ENCODE data around the gene FGF21. TPM values are rescaled to one million over a fixed set of nuclear protein-coding genes. Genes with fewer than 3 reads are reported as not detected.

Gene FGF21
- total RNA-seq, 1 donor from 2014 or later, result not detected

DNA sequence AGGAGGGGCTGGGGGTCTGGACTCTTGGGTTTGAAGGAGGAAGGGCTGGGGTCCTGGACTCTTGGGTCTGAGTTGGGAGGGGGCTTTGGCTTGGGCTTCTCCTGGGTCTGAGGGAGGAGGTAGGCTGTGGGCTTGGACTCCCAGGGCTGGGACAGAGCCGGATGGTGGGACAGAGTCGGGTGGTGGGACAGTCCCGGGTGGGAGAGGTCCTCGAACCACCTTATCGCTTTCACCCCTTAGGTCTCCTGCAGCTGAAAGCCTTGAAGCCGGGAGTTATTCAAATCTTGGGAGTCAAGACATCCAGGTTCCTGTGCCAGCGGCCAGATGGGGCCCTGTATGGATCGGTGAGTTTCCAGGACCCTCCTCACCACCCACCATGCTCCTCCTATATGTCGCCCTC, 1.4 kb downstream of the FGF21 start:
- FAIRE-seq (no peak), DNase-seq (ENCODE audit: low read depth) (no peak)
- Histone ChIP-seq H3K4me1 (ENCODE audit: insufficient read depth, low read length) (peaks cover 9% of the 10 kb centered on the region), H4K20me1 (ENCODE audit: insufficient read depth, low read length) (no peaks in the 10 kb centered on the region), H3K79me2 (ENCODE audit: insufficient read depth, low read length) (no peaks in the 10 kb centered on the region), H3K4me3 (ENCODE audit: insufficient read depth, low read depth, low read length) (no peak overlapping the region), H3K9ac (ENCODE audit: low read length) (no peak overlapping the region), H3K27ac (ENCODE audit: low read depth, low read length) (no peak overlapping the region), H3K4me2 (ENCODE audit: low read length) (no peak overlapping the region), H3K27me3 (ENCODE audit: insufficient read depth, low read length) (peaks cover 27% of the 10 kb centered on the region), H3K9me3 (ENCODE audit: insufficient read depth, low read depth, low read length) (no peaks in the 10 kb centered on the region), H3K36me3 (ENCODE audit: insufficient read depth, low read length) (no peaks in the 10 kb centered on the region), H2AFZ (ENCODE audit: low read depth, low read length) (no peak overlapping the region)
- H3K27ac Mint-ChIP-seq (ENCODE audit: unreplicated experiment), result no peak overlapping the region
- H3K9me3 Mint-ChIP-seq (ENCODE audit: unreplicated experiment), result no peaks in the 10 kb centered on the region
- no peak for TF ChIP-seq EZH2 (IDR thresholded peaks at IDR 0.05; ENCODE audit: insufficient read depth, low read length)
- TF ChIP-seq, protein P1, sequence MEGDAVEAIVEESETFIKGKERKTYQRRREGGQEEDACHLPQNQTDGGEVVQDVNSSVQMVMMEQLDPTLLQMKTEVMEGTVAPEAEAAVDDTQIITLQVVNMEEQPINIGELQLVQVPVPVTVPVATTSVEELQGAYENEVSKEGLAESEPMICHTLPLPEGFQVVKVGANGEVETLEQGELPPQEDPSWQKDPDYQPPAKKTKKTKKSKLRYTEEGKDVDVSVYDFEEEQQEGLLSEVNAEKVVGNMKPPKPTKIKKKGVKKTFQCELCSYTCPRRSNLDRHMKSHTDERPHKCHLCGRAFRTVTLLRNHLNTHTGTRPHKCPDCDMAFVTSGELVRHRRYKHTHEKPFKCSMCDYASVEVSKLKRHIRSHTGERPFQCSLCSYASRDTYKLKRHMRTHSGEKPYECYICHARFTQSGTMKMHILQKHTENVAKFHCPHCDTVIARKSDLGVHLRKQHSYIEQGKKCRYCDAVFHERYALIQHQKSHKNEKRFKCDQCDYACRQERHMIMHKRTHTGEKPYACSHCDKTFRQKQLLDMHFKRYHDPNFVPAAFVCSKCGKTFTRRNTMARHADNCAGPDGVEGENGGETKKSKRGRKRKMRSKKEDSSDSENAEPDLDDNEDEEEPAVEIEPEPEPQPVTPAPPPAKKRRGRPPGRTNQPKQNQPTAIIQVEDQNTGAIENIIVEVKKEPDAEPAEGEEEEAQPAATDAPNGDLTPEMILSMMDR (IDR thresholded peaks at IDR 0.05; ENCODE audit: insufficient read depth, low read depth, low read length), result no peak
- H3K27me3 Mint-ChIP-seq (ENCODE audit: low read depth, unreplicated experiment), result peaks cover 47% of the 10 kb centered on the region
- no peak overlapping the region for H3K4me3 Mint-ChIP-seq (ENCODE audit: unreplicated experiment)
- H3K36me3 Mint-ChIP-seq (ENCODE audit: low read depth, unreplicated experiment), result no peaks in the 10 kb centered on the region
- H3K4me1 Mint-ChIP-seq (ENCODE audit: low read depth, unreplicated experiment), result peaks cover 3% of the 10 kb centered on the region

DNA sequence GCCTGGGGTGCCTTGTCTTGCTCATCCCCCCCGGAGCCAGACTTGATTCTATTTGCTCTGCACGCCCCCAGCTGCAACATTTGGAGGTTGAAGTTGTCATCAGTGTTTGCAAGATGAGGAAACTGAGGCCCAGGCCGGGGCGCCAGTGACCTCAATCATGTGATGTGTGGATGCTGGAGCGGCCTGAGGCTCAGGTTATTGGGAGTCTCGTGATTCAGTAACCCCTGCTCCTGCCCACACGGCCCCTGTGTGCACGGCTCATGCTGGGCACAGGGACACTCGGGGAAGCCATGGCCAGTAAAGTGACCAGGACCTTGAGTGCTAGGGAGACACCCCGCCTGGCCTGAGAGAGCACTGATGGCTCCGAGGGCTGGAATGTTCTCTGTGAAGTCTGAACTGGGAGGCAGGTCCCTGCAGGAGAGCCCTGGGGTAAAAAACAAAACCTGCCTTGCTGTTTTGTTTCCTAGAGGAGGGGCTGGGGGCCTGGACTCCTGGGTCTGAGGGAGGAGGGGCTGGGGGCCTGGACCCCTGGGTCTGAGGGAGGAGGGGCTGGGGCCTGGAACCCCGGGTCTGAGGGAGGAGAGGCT, 1.9 kb downstream of the FGF21 start:
- no peak overlapping the region for H3K4me2 ChIP-seq (ENCODE audit: low read length)
- DNase-seq (ENCODE audit: low read depth) (no peak), FAIRE-seq (no peak)
- H3K36me3 ChIP-seq (ENCODE audit: insufficient read depth, low read length), result no peaks in the 10 kb centered on the region
- no peaks in the 10 kb centered on the region for H3K36me3 Mint-ChIP-seq (ENCODE audit: low read depth, unreplicated experiment)
- H3K9ac ChIP-seq (ENCODE audit: low read length), result no peak overlapping the region
- TF ChIP-seq, protein P1 (IDR thresholded peaks at IDR 0.05; ENCODE audit: insufficient read depth, low read depth, low read length), result no peak
- TF ChIP-seq EZH2 (IDR thresholded peaks at IDR 0.05; ENCODE audit: insufficient read depth, low read length), result no peak
- no peaks in the 10 kb centered on the region for H3K79me2 ChIP-seq (ENCODE audit: insufficient read depth, low read length)
- no peak overlapping the region for H3K4me3 Mint-ChIP-seq (ENCODE audit: unreplicated experiment)
- no peak overlapping the region for H3K27ac ChIP-seq (ENCODE audit: low read depth, low read length)
- peaks cover 3% of the 10 kb centered on the region for H3K4me1 Mint-ChIP-seq (ENCODE audit: low read depth, unreplicated experiment)
- H3K9me3 ChIP-seq (ENCODE audit: insufficient read depth, low read depth, low read length), result no peaks in the 10 kb centered on the region
- no peaks in the 10 kb centered on the region for H4K20me1 ChIP-seq (ENCODE audit: insufficient read depth, low read length)
- H3K9me3 Mint-ChIP-seq (ENCODE audit: unreplicated experiment), result no peaks in the 10 kb centered on the region
- H3K27ac Mint-ChIP-seq (ENCODE audit: unreplicated experiment), result no peak overlapping the region
- peaks cover 7% of the 10 kb centered on the region for H3K4me1 ChIP-seq (ENCODE audit: insufficient read depth, low read length)
- H3K27me3 ChIP-seq (ENCODE audit: insufficient read depth, low read length), result peaks cover 27% of the 10 kb centered on the region
- H3K4me3 ChIP-seq (ENCODE audit: insufficient read depth, low read depth, low read length), result no peak overlapping the region
- peaks cover 48% of the 10 kb centered on the region for H3K27me3 Mint-ChIP-seq (ENCODE audit: low read depth, unreplicated experiment)
- H2AFZ ChIP-seq (ENCODE audit: low read depth, low read length), result no peak overlapping the region

DNA sequence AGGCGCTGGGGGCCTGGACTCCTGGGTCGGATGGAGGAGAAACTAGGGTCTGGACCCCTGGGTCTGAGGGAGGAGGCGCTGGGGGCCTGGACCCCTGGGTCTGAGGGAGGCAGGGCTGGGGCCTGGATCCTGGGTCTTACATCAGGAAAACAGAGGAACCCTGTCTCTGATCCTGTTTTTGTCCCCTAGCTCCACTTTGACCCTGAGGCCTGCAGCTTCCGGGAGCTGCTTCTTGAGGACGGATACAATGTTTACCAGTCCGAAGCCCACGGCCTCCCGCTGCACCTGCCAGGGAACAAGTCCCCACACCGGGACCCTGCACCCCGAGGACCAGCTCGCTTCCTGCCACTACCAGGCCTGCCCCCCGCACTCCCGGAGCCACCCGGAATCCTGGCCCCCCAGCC, 2.4 kb downstream of the FGF21 start:
- Mint-ChIP-seq H3K27ac (ENCODE audit: unreplicated experiment) (no peak overlapping the region), H3K4me1 (ENCODE audit: low read depth, unreplicated experiment) (peaks cover 3% of the 10 kb centered on the region), H3K9me3 (ENCODE audit: unreplicated experiment) (peaks cover 1% of the 10 kb centered on the region), H3K27me3 (ENCODE audit: low read depth, unreplicated experiment) (peaks cover 53% of the 10 kb centered on the region), H3K36me3 (ENCODE audit: low read depth, unreplicated experiment) (no peaks in the 10 kb centered on the region), H3K4me3 (ENCODE audit: unreplicated experiment) (no peak overlapping the region)
- peaks cover 4% of the 10 kb centered on the region for H3K4me1 ChIP-seq (ENCODE audit: insufficient read depth, low read length)
- H3K79me2 ChIP-seq (ENCODE audit: insufficient read depth, low read length), result no peaks in the 10 kb centered on the region
- H3K4me2 ChIP-seq (ENCODE audit: low read length), result no peak overlapping the region
- H2AFZ ChIP-seq (ENCODE audit: low read depth, low read length), result no peak overlapping the region
- no peaks in the 10 kb centered on the region for H4K20me1 ChIP-seq (ENCODE audit: insufficient read depth, low read length)
- H3K27me3 ChIP-seq (ENCODE audit: insufficient read depth, low read length), result peaks cover 31% of the 10 kb centered on the region
- H3K9ac ChIP-seq (ENCODE audit: low read length), result no peak overlapping the region
- H3K9me3 ChIP-seq (ENCODE audit: insufficient read depth, low read depth, low read length), result no peaks in the 10 kb centered on the region
- no peak overlapping the region for H3K27ac ChIP-seq (ENCODE audit: low read depth, low read length)
- no peak for TF ChIP-seq EZH2 (IDR thresholded peaks at IDR 0.05; ENCODE audit: insufficient read depth, low read length)
- TF ChIP-seq, protein P1 (IDR thresholded peaks at IDR 0.05; ENCODE audit: insufficient read depth, low read depth, low read length), result no peak
- no peaks in the 10 kb centered on the region for H3K36me3 ChIP-seq (ENCODE audit: insufficient read depth, low read length)
- FAIRE-seq (no peak), DNase-seq (ENCODE audit: low read depth) (no peak)
- H3K4me3 ChIP-seq (ENCODE audit: insufficient read depth, low read depth, low read length), result no peak overlapping the region

Data from astrocyte (in vitro differentiated cells and primary cell).